Fibroblast of peridontal ligament (primary cell): ENCODE results near the gene APOF.
"Not testable (repeated sequence)": the region's sequence is repeated elsewhere in the genome, so short reads cannot be mapped to it uniquely, and the experiment has no call there.

Source experiments
- DNase-seq: peaks from one replicate; pipeline ENCODE4 v3.0.0-alpha.2; 2010; ENCODE audit errors: extremely low read depth

Gene APOF

GRCh38 chr12:56333197-56333678, 29.4 kb downstream of the APOF start:
- DNase-seq: no peak

- DNase-seq: no peak
Observed at GRCh38 chr12:56332512-56333196, 30.0 kb downstream of the APOF start.

GRCh38 chr12:56330936-56331490, 31.6 kb downstream of the APOF start:
- DNase-seq: no peak

- no peak for DNase-seq
Observed at GRCh38 chr12:56326533-56326932, 36.1 kb downstream of the APOF start.

- DNase-seq: no peak
Observed at GRCh38 chr12:56326126-56326525, 36.5 kb downstream of the APOF start.

GRCh38 chr12:56324206-56324605, 38.5 kb downstream of the APOF start:
- DNase-seq: no peak

GRCh38 chr12:56321610-56322009, 41.0 kb downstream of the APOF start:
- DNase-seq: not testable (repeated sequence)

GRCh38 chr12:56321027-56321426, 41.6 kb downstream of the APOF start:
- no peak for DNase-seq

- no peak for DNase-seq
Observed at GRCh38 chr12:56317675-56318074, 45.0 kb downstream of the APOF start.

GRCh38 chr12:56315622-56316473, 46.8 kb downstream of the APOF start, which contains the start of gene CNPY2:
Gene CNPY2 (minus strand): TSS chr12:56315988. CDS start chr12:56315217, 771 bp downstream.
- peak; percentile 95 for DNase-seq

GRCh38 chr12:56315249-56315621, 47.4 kb downstream of the APOF start:
- DNase-seq: no peak

GRCh38 chr12:56311003-56311402, 51.7 kb downstream of the APOF start:
- DNase-seq: no peak
